PC-9 (cell line): ENCODE measurements around the gene ERP29. TPM values are rescaled to one million over a fixed set of nuclear protein-coding genes. Genes with fewer than 3 reads are reported as not detected.
"Not testable (repeated sequence)": the region's sequence is repeated elsewhere in the genome, so short reads cannot be mapped to it uniquely, and the experiment has no call there.

Source experiments
- BruUV-seq: library from RNA; stranded (reverse); fragments of 400-500 nt; replicated peaks from 2 replicates; lab custom pipeline; 2021; lab: Mats Ljungman, UMichigan
- CTCF ChIA-PET: fragments of 300-600 bp; sonication (Branson Sonifier 250); formaldehyde crosslinking; loops from one replicate; lab custom pipeline; 2022; ENCODE audit warnings: antibody characterized with exemption; lab: Charles Lee
- POLR2A ChIA-PET: fragments of 300-600 bp; sonication (Branson Sonifier 250); formaldehyde crosslinking; loops from one replicate; lab custom pipeline; 2022; ENCODE audit warnings: antibody characterized with exemption; ENCODE audit not compliant: unreplicated experiment; lab: Charles Lee
- DNase-seq, 2 experiments: peaks; one replicate each; pipeline versions ENCODE4 v3.0.0 to v3.0.0-alpha.2; 2015 to 2022; ENCODE audit warnings: mixed read lengths in 1 of 2
- H2AFZ ChIP-seq: fragments of 200-600 bp; sonication (generic); 2 replicates; pipeline ENCODE4 v1.8.1; 2017; ENCODE audit warnings: antibody characterized with exemption
- H3F3A ChIP-seq: fragments of 200-600 bp; sonication (generic); 2 replicates; pipeline ENCODE4 v1.8.1; 2017; ENCODE audit warnings: antibody characterized with exemption, mild to moderate bottlenecking, low read depth; ENCODE audit not compliant: insufficient read depth
- H3K27ac ChIP-seq: fragments of 200-600 bp; sonication (generic); 2 replicates; pipeline ENCODE4 v1.6.1; 2016; ENCODE audit warnings: mixed run types
- H3K27me3 ChIP-seq: fragments of 200-600 bp; sonication (generic); 2 replicates; pipeline ENCODE4 v1.6.1; 2016; ENCODE audit warnings: low read depth, mixed run types; ENCODE audit not compliant: insufficient read depth
- H3K36me3 ChIP-seq: fragments of 200-600 bp; sonication (generic); 2 replicates; pipeline ENCODE4 v1.6.1; 2016; ENCODE audit warnings: low read depth, mixed run types
- H3K4me1 ChIP-seq: fragments of 200-600 bp; sonication (generic); replicated peaks from 2 replicates; pipeline ENCODE4 v1.6.1; 2016; ENCODE audit warnings: mixed run types; ENCODE audit not compliant: insufficient read depth
- H3K4me2 ChIP-seq: fragments of 200-600 bp; sonication (generic); 2 replicates; pipeline ENCODE4 v1.6.1; 2017; ENCODE audit warnings: mixed run types
- H3K4me3 ChIP-seq: fragments of 200-600 bp; sonication (generic); 2 replicates; pipeline ENCODE4 v1.6.1; 2016; ENCODE audit warnings: mixed run types
- H3K79me2 ChIP-seq: fragments of 200-600 bp; sonication (generic); 2 replicates; pipeline ENCODE4 v1.6.1; 2017; ENCODE audit warnings: low read depth, mixed run types
- H3K9me2 ChIP-seq: fragments of 200-600 bp; sonication (generic); 2 replicates; pipeline ENCODE4 v1.8.1; 2017; ENCODE audit warnings: mild to moderate bottlenecking; ENCODE audit not compliant: insufficient read depth
- H3K9me3 ChIP-seq: fragments of 200-600 bp; sonication (generic); 2 replicates; pipeline ENCODE4 v1.8.1; 2016; ENCODE audit warnings: low read depth; ENCODE audit not compliant: insufficient read depth
- H4K20me1 ChIP-seq: fragments of 200-600 bp; sonication (generic); 2 replicates; pipeline ENCODE4 v1.8.1; 2017; ENCODE audit not compliant: insufficient read depth
- CTCF ChIP-seq: fragments of 200-600 bp; sonication (generic); conservative IDR thresholded peaks from 2 replicates; pipeline ENCODE4 v1.6.1; 2017; ENCODE audit warnings: mixed run types, antibody characterized with exemption, mild to moderate bottlenecking, moderate library complexity
- EZH2 ChIP-seq: fragments of 200-600 bp; sonication (generic); IDR thresholded peaks from 2 replicates; pipeline ENCODE4 v1.8.0; 2017; ENCODE audit warnings: antibody characterized with exemption, low read depth
- intact Hi-C: fragments of 100-400 bp; cut with micrococcal nuclease; formaldehyde crosslinking; loops from one replicate; pipeline ENCODE4 v1.10.0; 2022; ENCODE audit not compliant: unreplicated experiment
- total RNA-seq: library from RNA; stranded (reverse); gene quantifications from 2 replicates; pipeline ENCODE4 v1.2.3, GENCODE V29; 2021

The ERP29 gene
- total RNA-seq, 1 experiment from 2014 or later = 131 TPM

GRCh38 chr12:112005419-112006395 lies 7.5 kb upstream of the ERP29 start:
- Histone ChIP-seq H3K36me3 (no peaks in the 10 kb centered on the region), H4K20me1 (no peaks in the 10 kb centered on the region), H3F3A (peaks cover 17% of the 10 kb centered on the region; the same call in 1 of the 2 replicates), H3K79me2 (peaks cover 9% of the 10 kb centered on the region), H3K9me3 (no peaks in the 10 kb centered on the region), H2AFZ (peak overlapping the region; percentile 66; the same call in 1 of the 2 replicates), H3K9me2 (no peaks in the 10 kb centered on the region), H3K4me2 (peak overlapping the region; percentile 56), H3K4me1 (peaks cover 14% of the 10 kb centered on the region), H3K27me3 (no peaks in the 10 kb centered on the region), H3K27ac (peak overlapping the region; percentile 40), H3K4me3 (no peak overlapping the region; the same call in 1 of the 2 replicates)
- DNase-seq = peak in 1 of 2 experiments; percentile 39
- no TSS peak for BruUV-seq
- CTCF ChIA-PET = interaction anchor here (0.6 kb wide), 1 partner anchor 141 kb away, joined by 3 read pairs; no protein-coding TSS in a partner anchor
- TF ChIP-seq CTCF = no peak
- no peak for TF ChIP-seq EZH2
- POLR2A ChIA-PET = interaction anchor here (0.6 kb wide), 1 partner anchor 285 kb away, joined by 4 read pairs; no protein-coding TSS in a partner anchor
- intact Hi-C loops = no loop called here

GRCh38 chr12:112007945-112008344 lies 5.3 kb upstream of the ERP29 start:
- no peaks in the 10 kb centered on the region for H3K27me3 ChIP-seq
- no peak for DNase-seq
- H3K4me2 ChIP-seq = no peak overlapping the region
- peaks cover 36% of the 10 kb centered on the region for H3F3A ChIP-seq
- no peaks in the 10 kb centered on the region for H3K9me2 ChIP-seq
- CTCF ChIA-PET = no interaction called here
- no peak overlapping the region for H2AFZ ChIP-seq
- intact Hi-C loops = no loop called here
- H3K36me3 ChIP-seq = no peaks in the 10 kb centered on the region
- TF ChIP-seq CTCF (no peak), EZH2 (no peak)
- H3K27ac ChIP-seq = no peak overlapping the region
- no TSS peak for BruUV-seq
- H4K20me1 ChIP-seq = no peaks in the 10 kb centered on the region
- H3K9me3 ChIP-seq = no peaks in the 10 kb centered on the region
- POLR2A ChIA-PET = no interaction called here
- no peak overlapping the region for H3K4me3 ChIP-seq
- peaks cover 25% of the 10 kb centered on the region for H3K79me2 ChIP-seq
- peaks cover 29% of the 10 kb centered on the region for H3K4me1 ChIP-seq

- no peak overlapping the region for H3K27ac ChIP-seq
- intact Hi-C loops = no loop called here
- no peaks in the 10 kb centered on the region for H3K9me2 ChIP-seq
- peaks cover 29% of the 10 kb centered on the region for H3K4me1 ChIP-seq
- H3F3A ChIP-seq = peaks cover 41% of the 10 kb centered on the region
- ChIA-PET CTCF (interaction anchor here (0.6 kb wide), 1 partner anchor 217 kb away, joined by 3 read pairs; no protein-coding TSS in a partner anchor), POLR2A (no interaction called here)
- H3K9me3 ChIP-seq = no peaks in the 10 kb centered on the region
- no peak for DNase-seq
- no peak overlapping the region for H3K4me2 ChIP-seq
- H3K79me2 ChIP-seq = peaks cover 25% of the 10 kb centered on the region
- BruUV-seq = no TSS peak
- H3K27me3 ChIP-seq = no peaks in the 10 kb centered on the region
- TF ChIP-seq CTCF = no peak
- TF ChIP-seq EZH2 = no peak
- no peaks in the 10 kb centered on the region for H4K20me1 ChIP-seq
- no peak overlapping the region for H3K4me3 ChIP-seq
- H2AFZ ChIP-seq = no peak overlapping the region
- H3K36me3 ChIP-seq = no peaks in the 10 kb centered on the region
These were observed 4.3 kb upstream of the ERP29 start for GRCh38 chr12:112008918-112009317.

GRCh38 chr12:112009596-112009995 lies 3.6 kb upstream of the ERP29 start:
- H3K9me2 ChIP-seq, BruUV-seq, H3K27me3 ChIP-seq, intact Hi-C loops, H3K27ac ChIP-seq, H2AFZ ChIP-seq, DNase-seq, H3K4me2 ChIP-seq, H3K36me3 ChIP-seq, H3K9me3 ChIP-seq, H4K20me1 ChIP-seq, H3K4me3 ChIP-seq: not testable (repeated sequence)
- Histone ChIP-seq H3F3A (peaks cover 47% of the 10 kb centered on the region), H3K79me2 (peaks cover 29% of the 10 kb centered on the region), H3K4me1 (peaks cover 32% of the 10 kb centered on the region)
- ChIA-PET POLR2A (interaction anchor here (0.7 kb wide), 1 partner anchor 25 kb away, joined by 4 read pairs; no protein-coding TSS in a partner anchor), CTCF (interaction anchor here (0.6 kb wide), 1 partner anchor 217 kb away, joined by 3 read pairs; no protein-coding TSS in a partner anchor)
